GM18498 (cell line): ENCODE data around the gene WNT11.

Experiments
- ATAC-seq: cut with Tn5 transposase; IDR thresholded peaks from one replicate; pipeline ENCODE4 v1.9.1; 2021; ENCODE audit warnings: mild to moderate bottlenecking, moderate library complexity; ENCODE audit not compliant: unreplicated experiment

WNT11 gene

GRCh38 chr11:76206327-76207081 lies at the start of gene WNT11:
Gene WNT11 (minus strand): TSS chr11:76206502. CDS start chr11:76206407, 95 bp downstream.
- no peak for ATAC-seq

DNA sequence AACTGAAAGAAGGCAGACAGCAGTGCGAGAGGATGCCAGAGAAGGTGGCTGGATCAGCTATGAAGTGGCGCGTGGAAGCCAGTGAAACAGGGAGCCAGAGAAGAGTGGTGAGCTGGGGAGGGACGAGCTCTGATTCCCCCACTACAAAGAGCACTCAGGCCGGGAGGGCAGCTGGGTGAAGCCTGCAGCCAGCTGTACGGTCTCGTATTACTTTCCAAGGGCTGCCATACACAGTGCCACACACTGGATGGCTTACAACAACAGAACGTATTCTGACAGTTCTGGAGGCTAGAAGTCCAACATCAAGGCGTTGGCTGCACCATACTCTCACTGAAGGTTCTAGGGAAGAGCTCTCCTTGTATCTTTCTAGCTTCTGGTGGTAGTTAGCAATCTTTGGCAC lies 47.1 kb upstream of the WNT11 start:
- ATAC-seq = no peak

- ATAC-seq = no peak
Observed at GRCh38 chr11:76252631-76253070, 46.3 kb upstream of the WNT11 start.

DNA sequence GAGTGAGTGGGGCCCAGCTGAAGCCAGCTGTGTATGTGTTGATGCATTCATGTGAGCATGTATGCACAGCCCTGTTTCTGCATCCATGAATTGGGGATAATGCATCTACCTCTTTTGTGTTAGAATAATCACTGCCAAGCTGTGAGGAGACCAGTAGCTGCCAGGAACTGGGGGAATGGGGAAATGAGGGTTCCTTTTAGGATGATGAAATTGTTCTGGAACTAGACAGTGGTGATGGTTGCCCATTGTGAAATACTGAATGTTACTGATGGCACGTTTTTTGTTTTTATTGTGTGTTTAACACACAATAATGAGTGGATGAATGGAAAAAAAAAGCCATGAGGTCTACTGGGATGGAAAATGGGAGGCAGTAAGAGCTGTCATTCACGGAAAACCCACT lies 45.3 kb upstream of the WNT11 start:
- no peak for ATAC-seq

- ATAC-seq = no peak
Observed at GRCh38 chr11:76251226-76251575, 44.9 kb upstream of the WNT11 start.

DNA sequence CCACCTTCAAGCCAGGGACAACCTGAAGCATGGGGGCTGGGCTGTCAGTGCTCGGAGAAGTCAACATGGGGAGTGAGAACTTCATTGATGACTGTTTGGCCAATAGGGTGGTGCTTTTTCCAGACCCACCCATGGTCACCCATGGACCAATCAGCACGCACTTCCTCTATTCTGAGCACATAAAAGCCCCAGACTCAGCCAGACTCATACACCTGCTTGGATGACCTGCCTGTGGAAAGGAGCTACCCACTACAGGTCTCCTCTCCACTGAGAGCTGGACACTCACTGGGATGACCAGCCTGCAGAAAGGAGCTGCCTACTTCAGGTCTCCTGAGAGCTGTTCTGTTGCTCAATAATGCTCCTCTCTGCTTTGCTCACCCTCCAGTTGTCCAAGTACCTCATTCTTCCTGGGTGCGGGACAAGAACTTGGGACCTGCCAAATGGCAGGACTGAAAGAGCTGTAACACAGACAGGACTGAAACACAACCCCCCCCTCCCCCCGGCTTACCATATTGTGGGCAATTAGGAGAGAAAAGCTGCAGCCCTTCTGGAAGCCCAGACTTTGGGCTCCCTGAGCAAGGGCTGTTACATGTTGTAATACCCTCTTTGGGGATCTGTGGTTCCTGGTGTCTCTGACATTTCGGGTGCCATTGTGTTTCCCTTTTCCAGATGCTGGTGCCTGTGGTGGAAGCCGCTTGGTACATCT lies 44.4 kb upstream of the WNT11 start:
- no peak for ATAC-seq

- no peak for ATAC-seq
Observed at GRCh38 chr11:76249195-76249741, 43.0 kb upstream of the WNT11 start.

DNA sequence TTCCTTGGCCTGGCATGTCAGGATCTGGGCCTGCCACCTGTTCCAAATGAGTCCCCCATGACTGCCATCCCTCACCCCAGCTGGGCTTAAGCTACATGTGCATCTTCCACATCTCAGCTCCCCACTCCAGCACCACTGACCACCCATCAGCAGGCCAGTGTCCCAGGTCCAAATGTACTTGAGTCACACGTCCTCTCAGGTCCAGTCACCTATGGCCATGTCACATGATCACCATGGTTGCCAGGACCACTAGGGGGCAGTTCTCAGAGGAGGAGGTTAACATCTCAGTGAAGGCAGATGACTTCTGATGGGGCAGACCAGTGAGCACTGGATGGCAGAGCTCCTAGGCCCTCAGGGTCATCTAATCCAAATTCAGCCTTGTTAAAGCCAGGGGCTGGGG lies 41.9 kb upstream of the WNT11 start:
- no peak for ATAC-seq

DNA sequence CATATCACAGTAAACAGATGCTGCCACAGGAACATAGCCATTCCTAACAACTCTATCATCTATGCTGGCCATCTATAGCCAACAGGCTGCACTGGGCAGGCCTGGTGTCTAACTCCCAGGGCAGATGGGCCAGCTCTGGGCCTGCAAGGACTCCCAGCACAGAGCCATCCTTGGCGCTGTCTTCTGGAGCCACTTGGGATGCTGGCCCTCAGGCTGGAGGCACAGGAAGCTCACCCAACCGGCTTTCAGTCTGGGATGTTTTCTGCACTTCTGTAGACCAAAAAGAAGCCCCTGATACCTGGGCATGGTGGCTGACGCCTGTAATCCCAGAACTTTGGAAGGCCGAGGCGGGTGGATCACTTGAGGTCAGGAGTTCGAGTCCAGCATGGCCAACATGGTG lies 40.8 kb upstream of the WNT11 start:
- no peak for ATAC-seq

DNA sequence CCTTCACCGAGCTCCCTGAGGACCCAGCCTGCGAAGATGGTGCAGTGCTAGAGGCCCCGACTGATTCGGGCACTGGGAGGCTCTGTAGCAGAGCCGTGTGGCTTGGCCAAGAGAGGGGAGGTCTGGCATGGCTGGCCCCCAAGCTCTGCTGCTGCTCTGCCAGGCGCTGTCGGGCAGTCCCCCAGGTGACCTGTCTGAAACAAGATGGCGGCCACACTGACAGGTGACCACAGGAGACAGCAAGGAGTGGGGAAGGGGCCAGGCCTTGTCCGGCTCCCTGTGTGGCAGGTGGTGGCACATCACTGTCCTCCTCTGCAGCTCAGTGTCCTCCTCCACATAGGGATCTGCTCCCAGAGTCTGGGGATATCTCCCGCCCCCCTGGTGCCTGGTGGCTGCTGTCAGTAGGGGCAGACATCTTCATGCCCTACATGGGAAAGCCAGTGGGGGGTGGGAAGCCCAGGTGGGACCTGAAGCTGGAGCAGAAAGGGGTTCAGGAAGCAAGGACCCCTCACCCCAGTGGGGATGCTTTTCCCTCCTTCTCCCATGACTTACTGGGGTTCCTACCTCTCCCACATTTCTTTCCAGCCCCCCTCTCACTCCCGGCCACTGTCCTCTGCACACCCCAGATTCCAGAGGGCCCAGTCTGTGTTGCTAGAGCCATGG lies 40.1 kb upstream of the WNT11 start:
- no peak for ATAC-seq

GRCh38 chr11:76245720-76246119 lies 39.4 kb upstream of the WNT11 start:
- ATAC-seq = no peak

GRCh38 chr11:76244316-76244851 lies 38.1 kb upstream of the WNT11 start:
- ATAC-seq = no peak

- no peak for ATAC-seq
Observed at GRCh38 chr11:76243957-76244285, 37.6 kb upstream of the WNT11 start.

GRCh38 chr11:76243193-76243956 lies 37.1 kb upstream of the WNT11 start:
- no peak for ATAC-seq

- no peak for ATAC-seq
Observed at GRCh38 chr11:76242004-76242779, 35.9 kb upstream of the WNT11 start.

- ATAC-seq = no peak
Observed at GRCh38 chr11:76241243-76242000, 35.1 kb upstream of the WNT11 start.

GRCh38 chr11:76240666-76241065 lies 34.4 kb upstream of the WNT11 start:
- ATAC-seq = no peak

DNA sequence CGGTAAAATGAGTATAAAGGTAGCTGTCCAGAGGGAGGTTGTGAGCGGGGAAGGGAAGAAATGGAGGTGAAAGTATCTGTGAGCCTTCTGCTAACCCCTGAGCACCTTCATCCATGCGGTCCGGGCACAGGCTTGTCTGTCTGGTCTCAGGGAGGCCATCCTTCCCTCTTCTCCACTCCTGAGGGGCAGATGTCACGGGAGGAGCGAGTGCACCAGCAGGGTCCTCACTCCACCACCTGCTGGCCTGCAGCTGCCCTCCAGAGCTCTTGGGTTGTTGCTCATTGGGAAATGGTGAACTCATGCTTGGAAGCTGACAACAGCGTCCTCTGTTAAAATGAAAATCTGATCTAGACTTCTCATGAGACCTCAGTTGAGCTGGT lies 33.8 kb upstream of the WNT11 start:
- no peak for ATAC-seq

- no peak for ATAC-seq
Observed at GRCh38 chr11:76239483-76240160, 33.3 kb upstream of the WNT11 start.
